ENCODE results near the gene ZNF385C.

DNA sequence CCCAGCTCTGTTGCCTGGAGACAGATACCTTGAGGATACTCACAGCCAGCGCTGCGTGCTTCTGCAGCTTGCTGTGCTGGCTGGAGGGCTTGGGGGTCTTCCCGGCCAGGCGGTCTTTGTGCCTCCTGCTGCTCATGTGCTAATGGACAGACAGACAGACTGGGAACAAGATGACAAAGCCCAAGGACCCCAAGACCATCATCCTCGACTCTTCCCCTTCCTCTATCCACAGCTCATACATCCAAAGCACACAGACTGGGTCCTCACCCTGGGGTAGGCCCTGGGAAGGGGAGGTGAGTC, 70.7 kb downstream of the ZNF385C start:
- no peak for TF ChIP-seq POLR2A (IDR thresholded peaks at IDR 0.05)
- TF ChIP-seq POLR2AphosphoS5 (IDR thresholded peaks at IDR 0.05), result no peak
